Measurements from ENCODE around the gene DOCK3. TPM values are rescaled to one million over a fixed set of nuclear protein-coding genes. Genes with fewer than 3 reads are reported as not detected.
"Not testable (repeated sequence)": the region's sequence is repeated elsewhere in the genome, so short reads cannot be mapped to it uniquely, and the experiment has no call there.

The DOCK3 gene
- total and polyA plus RNA-seq, 5 donors, result 1.9 to 5.2 (median 4.2) TPM

GRCh38 chr3:50665081-50665840 lies 9.5 kb upstream of the DOCK3 start:
- Histone ChIP-seq H3K27me3 (ENCODE audit: control insufficient read depth, insufficient read depth) (no peaks in the 10 kb centered on the region), H3K9me3 (ENCODE audit: control insufficient read depth, low read length) (no peaks in the 10 kb centered on the region), H3K4me3 (ENCODE audit: low read length) (no peak overlapping the region), H3K27ac (ENCODE audit: low read length) (no peak overlapping the region), H3K4me1 (ENCODE audit: control insufficient read depth, insufficient read depth, low read length) (no peaks in the 10 kb centered on the region)
- intact Hi-C loops (cut with DNase I), result no loop called here
- DNase-seq (no peak), ATAC-seq (no peak)
- WGBS, result 65% methylated on average over 5 of the region's 5 CpGs

GRCh38 chr3:50665841-50666115 lies 8.9 kb upstream of the DOCK3 start:
- H3K9me3 ChIP-seq (ENCODE audit: control insufficient read depth, low read length); H3K27ac ChIP-seq (ENCODE audit: low read length); intact Hi-C loops (cut with DNase I); H3K4me3 ChIP-seq (ENCODE audit: low read length); DNase-seq; ATAC-seq; H3K4me1 ChIP-seq (ENCODE audit: control insufficient read depth, insufficient read depth, low read length); H3K27me3 ChIP-seq (ENCODE audit: control insufficient read depth, insufficient read depth): not testable (repeated sequence)
- 80% methylated on average over 9 of the region's 9 CpGs for WGBS

GRCh38 chr3:50666837-50667236 lies 7.9 kb upstream of the DOCK3 start:
- Histone ChIP-seq H3K9me3 (ENCODE audit: control insufficient read depth, low read length) (no peaks in the 10 kb centered on the region), H3K4me1 (ENCODE audit: control insufficient read depth, insufficient read depth, low read length) (no peaks in the 10 kb centered on the region), H3K27me3 (ENCODE audit: control insufficient read depth, insufficient read depth) (no peaks in the 10 kb centered on the region), H3K4me3 (ENCODE audit: low read length) (no peak overlapping the region), H3K27ac (ENCODE audit: low read length) (no peak overlapping the region)
- ATAC-seq, result no peak
- DNase-seq, result no peak
- intact Hi-C loops (cut with DNase I), result no loop called here
- 14% methylated on average over 1 of the region's 1 CpG for WGBS

GRCh38 chr3:50671331-50671730 lies 3.4 kb upstream of the DOCK3 start:
- ATAC-seq (peak in 1 of 2 donors; percentile 22), DNase-seq (peak in 1 of 3 donors; percentile 61)
- Histone ChIP-seq H3K4me1 (ENCODE audit: control insufficient read depth, insufficient read depth, low read length) (no peaks in the 10 kb centered on the region), H3K27me3 (ENCODE audit: control insufficient read depth, insufficient read depth) (no peaks in the 10 kb centered on the region), H3K9me3 (ENCODE audit: control insufficient read depth, low read length) (no peaks in the 10 kb centered on the region), H3K4me3 (ENCODE audit: low read length) (no peak overlapping the region), H3K27ac (ENCODE audit: low read length) (no peak overlapping the region)
- 41% methylated on average over 4 of the region's 4 CpGs for WGBS
- intact Hi-C loops (cut with DNase I), result loop anchor here in 1 of 4 donors (2.0 kb wide), 1 partner anchor 55 kb away; the partner anchor contains the start of gene MAPKAPK3

GRCh38 chr3:50672656-50673055 lies 2.1 kb upstream of the DOCK3 start:
- no peaks in the 10 kb centered on the region for H3K27me3 ChIP-seq (ENCODE audit: control insufficient read depth, insufficient read depth)
- intact Hi-C loops (cut with DNase I), result no loop called here
- H3K9me3 ChIP-seq (ENCODE audit: control insufficient read depth, low read length), result no peaks in the 10 kb centered on the region
- no peak overlapping the region for H3K4me3 ChIP-seq (ENCODE audit: low read length)
- DNase-seq (no peak), ATAC-seq (no peak)
- no peaks in the 10 kb centered on the region for H3K4me1 ChIP-seq (ENCODE audit: control insufficient read depth, insufficient read depth, low read length)
- WGBS, result 86% methylated on average over 3 of the region's 3 CpGs
- no peak overlapping the region for H3K27ac ChIP-seq (ENCODE audit: low read length)

GRCh38 chr3:50673931-50674330 lies 796 bp upstream of the DOCK3 start:
- H3K4me3 ChIP-seq (ENCODE audit: low read length), result no peak overlapping the region
- intact Hi-C loops (cut with DNase I), result no loop called here
- no peaks in the 10 kb centered on the region for H3K9me3 ChIP-seq (ENCODE audit: control insufficient read depth, low read length)
- ATAC-seq, result no peak
- H3K27ac ChIP-seq (ENCODE audit: low read length), result no peak overlapping the region
- no peak for DNase-seq
- no peaks in the 10 kb centered on the region for H3K4me1 ChIP-seq (ENCODE audit: control insufficient read depth, insufficient read depth, low read length)
- H3K27me3 ChIP-seq (ENCODE audit: control insufficient read depth, insufficient read depth), result no peaks in the 10 kb centered on the region
- WGBS, result 50% methylated on average over 3 of the region's 3 CpGs

GRCh38 chr3:50675179-50676030 lies 678 bp downstream of the DOCK3 start:
- no peaks in the 10 kb centered on the region for H3K9me3 ChIP-seq (ENCODE audit: control insufficient read depth, low read length)
- no peaks in the 10 kb centered on the region for H3K4me1 ChIP-seq (ENCODE audit: control insufficient read depth, insufficient read depth, low read length)
- DNase-seq, result peak; percentile 36 to 82 (median 75)
- intact Hi-C loops (cut with DNase I), result no loop called here
- ATAC-seq, result peak; percentile 21 to 65
- H3K27me3 ChIP-seq (ENCODE audit: control insufficient read depth, insufficient read depth), result no peaks in the 10 kb centered on the region
- H3K4me3 ChIP-seq (ENCODE audit: low read length), result peak overlapping the region; percentile 88
- H3K27ac ChIP-seq (ENCODE audit: low read length), result no peak overlapping the region
- WGBS, result 3% methylated on average over 65 of the region's 65 CpGs

- Histone ChIP-seq H3K4me3 (ENCODE audit: low read length) (no peak overlapping the region), H3K27me3 (ENCODE audit: control insufficient read depth, insufficient read depth) (no peaks in the 10 kb centered on the region), H3K9me3 (ENCODE audit: control insufficient read depth, low read length) (no peaks in the 10 kb centered on the region), H3K27ac (ENCODE audit: low read length) (no peak overlapping the region), H3K4me1 (ENCODE audit: control insufficient read depth, insufficient read depth, low read length) (no peaks in the 10 kb centered on the region)
- DNase-seq, result no peak
- intact Hi-C loops (cut with DNase I), result no loop called here
- 77% methylated on average over 7 of the region's 7 CpGs for WGBS
- ATAC-seq, result no peak
These were observed 1.4 kb downstream of the DOCK3 start for GRCh38 chr3:50676031-50676705.

- H3K27me3 ChIP-seq (ENCODE audit: control insufficient read depth, insufficient read depth), result no peaks in the 10 kb centered on the region
- peak; percentile 60 to 78 for ATAC-seq
- intact Hi-C loops (cut with DNase I), result loop anchor here in 1 of 4 donors (10.0 kb wide), 1 partner anchor 188 kb away; no protein-coding TSS in a partner anchor
- H3K9me3 ChIP-seq (ENCODE audit: control insufficient read depth, low read length), result no peaks in the 10 kb centered on the region
- peak in 1 of 3 donors; percentile 20 for DNase-seq
- 47% methylated on average over 7 of the region's 7 CpGs for WGBS
- H3K27ac ChIP-seq (ENCODE audit: low read length), result no peak overlapping the region
- H3K4me3 ChIP-seq (ENCODE audit: low read length), result no peak overlapping the region
- H3K4me1 ChIP-seq (ENCODE audit: control insufficient read depth, insufficient read depth, low read length), result peaks cover 3% of the 10 kb centered on the region
These were observed 12.5 kb downstream of the DOCK3 start for GRCh38 chr3:50687127-50687751.

GRCh38 chr3:50687916-50688315 lies 13.2 kb downstream of the DOCK3 start:
- WGBS, result 72% methylated on average over 2 of the region's 2 CpGs
- Histone ChIP-seq H3K27ac (ENCODE audit: low read length) (no peak overlapping the region), H3K4me1 (ENCODE audit: control insufficient read depth, insufficient read depth, low read length) (peaks cover 3% of the 10 kb centered on the region), H3K27me3 (ENCODE audit: control insufficient read depth, insufficient read depth) (no peaks in the 10 kb centered on the region), H3K4me3 (ENCODE audit: low read length) (no peak overlapping the region), H3K9me3 (ENCODE audit: control insufficient read depth, low read length) (no peaks in the 10 kb centered on the region)
- no peak for DNase-seq
- ATAC-seq, result no peak
- intact Hi-C loops (cut with DNase I), result loop anchor here in 1 of 4 donors (10.0 kb wide), 1 partner anchor 187 kb away; no protein-coding TSS in a partner anchor
